HCT116 (cell line): ENCODE data around the gene GRIK3.

Experiments used
- CEBPB ChIP-seq: IDR thresholded peaks from 2 replicates; pipeline ENCODE4 v1.6.1; 2012; ENCODE audit warnings: low read depth
- EZH2 ChIP-seq: fragments of 200-600 bp; sonication (generic); IDR thresholded peaks from 2 replicates; pipeline ENCODE4 v1.6.1; 2017; ENCODE audit warnings: antibody characterized with exemption, mixed run types
- POLR2A ChIP-seq: IDR thresholded peaks from 2 replicates; pipeline ENCODE4 v1.7.0; 2011; ENCODE audit warnings: borderline replicate concordance; ENCODE audit not compliant: insufficient read depth, insufficient read length; ENCODE audit errors: extremely low read depth
- RAD21 ChIP-seq: IDR thresholded peaks from 2 replicates; pipeline ENCODE4 v1.6.1; 2012; ENCODE audit warnings: low read depth, mild to moderate bottlenecking
- SIN3A ChIP-seq: IDR thresholded peaks from 2 replicates; pipeline ENCODE4 v1.6.1; 2012; ENCODE audit warnings: low read depth
- SP1 ChIP-seq: IDR thresholded peaks from 2 replicates; pipeline ENCODE4 v1.6.1; 2012; ENCODE audit warnings: low read depth
- SRF ChIP-seq: IDR thresholded peaks from 2 replicates; pipeline ENCODE4 v1.6.1; 2012; ENCODE audit warnings: low read depth
- YY1 ChIP-seq: IDR thresholded peaks from 2 replicates; pipeline ENCODE4 v1.6.1; 2011; ENCODE audit warnings: low read length, low read depth, moderate library complexity, mild to moderate bottlenecking; ENCODE audit not compliant: insufficient replicate concordance; ENCODE audit errors: extremely low read depth
- ZNF274 ChIP-seq: fragments of 200-500 bp; sonication (Bioruptor generic); IDR thresholded peaks from 2 replicates; pipeline ENCODE4 v1.6.1; 2014; ENCODE audit warnings: mild to moderate bottlenecking, low read depth, low read length, inconsistent platforms
- TF ChIP-seq, protein P1 (sequence below), 3 experiments: fragments of 200-600 bp in 1 of 3; sonication (generic) in 1 of 3; IDR thresholded peaks in 2 of 3; conservative IDR thresholded peaks in 1 of 3; 2 replicates each; pipeline ENCODE4 v1.5.1; 2012 to 2017; ENCODE audit warnings: low read depth in 2 of 3, low read length in 2 of 3, antibody characterized with exemption in 1 of 3, borderline replicate concordance in 1 of 3, control low read depth in 1 of 3, mild to moderate bottlenecking in 1 of 3, mixed read lengths in 1 of 3, mixed run types in 1 of 3, moderate library complexity in 1 of 3; ENCODE audit not compliant: insufficient read depth in 1 of 3
- TF ChIP-seq, protein P2 (sequence below): IDR thresholded peaks from 2 replicates; pipeline ENCODE4 v1.6.1; 2012; ENCODE audit warnings: low read depth
- TF ChIP-seq, protein P3 (sequence below): IDR thresholded peaks from 2 replicates; pipeline ENCODE4 v1.6.1; 2012

DNA sequence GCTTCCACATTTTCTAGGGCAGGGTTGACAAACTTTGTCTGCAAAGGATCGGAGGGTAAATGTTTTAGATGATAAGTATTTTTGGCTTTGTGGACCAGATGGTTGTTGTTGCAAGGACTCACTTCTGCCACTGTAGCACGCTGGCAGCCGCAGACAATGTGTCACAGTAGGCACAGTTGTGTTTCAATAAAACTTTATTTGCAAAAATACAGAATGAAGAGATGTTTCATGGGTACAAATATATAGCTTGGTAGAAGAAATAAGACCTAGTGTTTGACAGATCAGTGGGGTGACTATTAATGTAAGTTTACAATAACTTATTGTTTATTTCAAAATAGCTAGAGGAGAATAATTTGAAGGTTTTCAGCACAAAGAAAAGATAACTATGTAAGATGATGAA is 127.8 kb downstream of the GRIK3 start:
- TF ChIP-seq POLR2A (no peak), EZH2 (no peak), SIN3A (no peak), YY1 (no peak), RAD21 (no peak), ZNF274 (no peak), SRF (no peak), SP1 (no peak), CEBPB (no peak)
- TF ChIP-seq, protein P1, sequence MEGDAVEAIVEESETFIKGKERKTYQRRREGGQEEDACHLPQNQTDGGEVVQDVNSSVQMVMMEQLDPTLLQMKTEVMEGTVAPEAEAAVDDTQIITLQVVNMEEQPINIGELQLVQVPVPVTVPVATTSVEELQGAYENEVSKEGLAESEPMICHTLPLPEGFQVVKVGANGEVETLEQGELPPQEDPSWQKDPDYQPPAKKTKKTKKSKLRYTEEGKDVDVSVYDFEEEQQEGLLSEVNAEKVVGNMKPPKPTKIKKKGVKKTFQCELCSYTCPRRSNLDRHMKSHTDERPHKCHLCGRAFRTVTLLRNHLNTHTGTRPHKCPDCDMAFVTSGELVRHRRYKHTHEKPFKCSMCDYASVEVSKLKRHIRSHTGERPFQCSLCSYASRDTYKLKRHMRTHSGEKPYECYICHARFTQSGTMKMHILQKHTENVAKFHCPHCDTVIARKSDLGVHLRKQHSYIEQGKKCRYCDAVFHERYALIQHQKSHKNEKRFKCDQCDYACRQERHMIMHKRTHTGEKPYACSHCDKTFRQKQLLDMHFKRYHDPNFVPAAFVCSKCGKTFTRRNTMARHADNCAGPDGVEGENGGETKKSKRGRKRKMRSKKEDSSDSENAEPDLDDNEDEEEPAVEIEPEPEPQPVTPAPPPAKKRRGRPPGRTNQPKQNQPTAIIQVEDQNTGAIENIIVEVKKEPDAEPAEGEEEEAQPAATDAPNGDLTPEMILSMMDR (IDR thresholded peaks at IDR 0.05 in 2 of 3, conservative IDR thresholded peaks at IDR 0.05 in 1 of 3; ENCODE audit: borderline replicate concordance in 1 of 3, insufficient read depth in 1 of 3, low read depth in 2 of 3, low read length in 2 of 3): no peak
- TF ChIP-seq, protein P2, sequence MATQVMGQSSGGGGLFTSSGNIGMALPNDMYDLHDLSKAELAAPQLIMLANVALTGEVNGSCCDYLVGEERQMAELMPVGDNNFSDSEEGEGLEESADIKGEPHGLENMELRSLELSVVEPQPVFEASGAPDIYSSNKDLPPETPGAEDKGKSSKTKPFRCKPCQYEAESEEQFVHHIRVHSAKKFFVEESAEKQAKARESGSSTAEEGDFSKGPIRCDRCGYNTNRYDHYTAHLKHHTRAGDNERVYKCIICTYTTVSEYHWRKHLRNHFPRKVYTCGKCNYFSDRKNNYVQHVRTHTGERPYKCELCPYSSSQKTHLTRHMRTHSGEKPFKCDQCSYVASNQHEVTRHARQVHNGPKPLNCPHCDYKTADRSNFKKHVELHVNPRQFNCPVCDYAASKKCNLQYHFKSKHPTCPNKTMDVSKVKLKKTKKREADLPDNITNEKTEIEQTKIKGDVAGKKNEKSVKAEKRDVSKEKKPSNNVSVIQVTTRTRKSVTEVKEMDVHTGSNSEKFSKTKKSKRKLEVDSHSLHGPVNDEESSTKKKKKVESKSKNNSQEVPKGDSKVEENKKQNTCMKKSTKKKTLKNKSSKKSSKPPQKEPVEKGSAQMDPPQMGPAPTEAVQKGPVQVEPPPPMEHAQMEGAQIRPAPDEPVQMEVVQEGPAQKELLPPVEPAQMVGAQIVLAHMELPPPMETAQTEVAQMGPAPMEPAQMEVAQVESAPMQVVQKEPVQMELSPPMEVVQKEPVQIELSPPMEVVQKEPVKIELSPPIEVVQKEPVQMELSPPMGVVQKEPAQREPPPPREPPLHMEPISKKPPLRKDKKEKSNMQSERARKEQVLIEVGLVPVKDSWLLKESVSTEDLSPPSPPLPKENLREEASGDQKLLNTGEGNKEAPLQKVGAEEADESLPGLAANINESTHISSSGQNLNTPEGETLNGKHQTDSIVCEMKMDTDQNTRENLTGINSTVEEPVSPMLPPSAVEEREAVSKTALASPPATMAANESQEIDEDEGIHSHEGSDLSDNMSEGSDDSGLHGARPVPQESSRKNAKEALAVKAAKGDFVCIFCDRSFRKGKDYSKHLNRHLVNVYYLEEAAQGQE: no peak
- TF ChIP-seq, protein P3, sequence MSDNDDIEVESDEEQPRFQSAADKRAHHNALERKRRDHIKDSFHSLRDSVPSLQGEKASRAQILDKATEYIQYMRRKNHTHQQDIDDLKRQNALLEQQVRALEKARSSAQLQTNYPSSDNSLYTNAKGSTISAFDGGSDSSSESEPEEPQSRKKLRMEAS: no peak
